Mesendoderm (in vitro differentiated cells): ENCODE data around the gene AKAP13.

ENCODE experiments used
- DNase-seq: peaks from one replicate; pipeline ENCODE4 v3.0.0; 2013
- H2AK5ac ChIP-seq: 2 replicates; pipeline ENCODE4 v1.6.1; 2013; ENCODE audit warnings: low read length, inconsistent platforms
- H2BK120ac ChIP-seq: 2 replicates; pipeline ENCODE4 v1.6.1; 2013; ENCODE audit warnings: low read depth, mild to moderate bottlenecking, low read length, moderate library complexity, mixed read lengths
- H2BK15ac ChIP-seq: replicated peaks from 2 replicates; pipeline ENCODE4 v1.6.1; 2013; ENCODE audit warnings: low read depth, mild to moderate bottlenecking, moderate library complexity
- H2BK5ac ChIP-seq: 2 replicates; pipeline ENCODE4 v1.6.1; 2013; ENCODE audit warnings: low read length, inconsistent platforms
- H3K18ac ChIP-seq: 2 replicates; pipeline ENCODE4 v1.6.1; 2013; ENCODE audit warnings: mild to moderate bottlenecking, low read length, mixed read lengths
- H3K23ac ChIP-seq: one replicate; pipeline ENCODE4 v1.6.1; 2013; ENCODE audit warnings: low read length
- H3K27ac ChIP-seq: 2 replicates; pipeline ENCODE4 v1.5.1; 2013; ENCODE audit warnings: low read depth, mild to moderate bottlenecking, inconsistent platforms, low read length, moderate library complexity
- H3K27me3 ChIP-seq: 2 replicates; pipeline ENCODE4 v1.6.1; 2013; ENCODE audit warnings: low read length, control low read depth, mild to moderate bottlenecking, inconsistent platforms; ENCODE audit not compliant: insufficient read depth, poor library complexity
- H3K36me3 ChIP-seq: 2 replicates; pipeline ENCODE4 v1.6.1; 2013; ENCODE audit warnings: low read length, inconsistent platforms; ENCODE audit not compliant: control insufficient read depth, insufficient read depth
- H3K4ac ChIP-seq: one replicate; pipeline ENCODE4 v1.6.1; 2013; ENCODE audit warnings: low read depth, mild to moderate bottlenecking, low read length, moderate library complexity
- H3K4me1 ChIP-seq: 2 replicates; pipeline ENCODE4 v1.6.1; 2013; ENCODE audit warnings: low read depth, low read length, inconsistent platforms; ENCODE audit not compliant: control insufficient read depth
- H3K4me2 ChIP-seq: 2 replicates; pipeline ENCODE4 v1.6.1; 2013; ENCODE audit warnings: low read length
- H3K4me3 ChIP-seq: 2 replicates; pipeline ENCODE4 v1.5.1; 2013; ENCODE audit warnings: mild to moderate bottlenecking, low read length
- H3K56ac ChIP-seq: one replicate; pipeline ENCODE4 v1.6.1; 2013; ENCODE audit warnings: low read length
- H3K79me1 ChIP-seq: 2 replicates; pipeline ENCODE4 v1.6.1; 2013; ENCODE audit warnings: low read length, inconsistent platforms
- H3K79me2 ChIP-seq: 2 replicates; pipeline ENCODE4 v1.6.1; 2013; ENCODE audit warnings: mild to moderate bottlenecking, low read length; ENCODE audit not compliant: control insufficient read depth, insufficient read depth
- H3K9ac ChIP-seq: 2 replicates; pipeline ENCODE4 v1.6.1; 2013; ENCODE audit warnings: low read length, inconsistent platforms
- H4K5ac ChIP-seq: one replicate; pipeline ENCODE4 v1.6.1; 2013; ENCODE audit warnings: low read length
- H4K8ac ChIP-seq: one replicate; pipeline ENCODE4 v1.6.1; 2013; ENCODE audit warnings: low read depth, mild to moderate bottlenecking, control low read depth, low read length, moderate library complexity
- WGBS: extraction: QIAGEN DNeasy Blood & Tissue Kit; methylation state at CpG from one replicate; pipeline ENCODE4 v1.1.7; 2013; ENCODE audit warnings: low lambda C conversion rate, missing lambda C conversion rate; ENCODE audit not compliant: insufficient coverage; ENCODE audit errors: extremely low coverage; 5-methylcytosine and 5-hydroxymethylcytosine counted together

Gene AKAP13

DNA sequence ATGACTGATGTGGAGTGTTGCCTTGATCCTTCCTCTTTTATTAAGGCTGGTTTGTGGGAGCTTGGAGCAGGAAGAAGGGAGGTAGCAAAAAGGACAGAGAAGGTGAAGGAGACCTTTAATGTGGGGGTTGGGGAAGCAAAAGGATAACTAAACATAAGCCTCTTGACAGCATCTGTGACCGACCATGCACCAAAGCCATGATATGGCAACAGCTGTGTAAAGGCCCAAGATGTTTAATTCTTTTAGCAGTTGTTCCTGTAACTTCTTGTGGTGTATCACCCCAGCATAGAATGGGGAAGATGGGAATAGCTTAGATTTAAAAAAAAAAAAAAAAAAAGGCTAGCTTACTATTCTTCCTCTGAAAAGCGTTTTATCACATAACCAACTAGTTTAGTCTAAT is 219.6 kb downstream of the AKAP13 start:
- no peak overlapping the region for H3K9ac ChIP-seq
- no peak overlapping the region for H3K4me2 ChIP-seq
- H2BK120ac ChIP-seq, result no peak overlapping the region
- H2BK5ac ChIP-seq, result no peak overlapping the region
- no CpG with 5 or more reads among the region's 2 CpGs for WGBS
- no peak overlapping the region for H4K5ac ChIP-seq
- DNase-seq, result no peak
- no peak overlapping the region for H2BK15ac ChIP-seq
- H3K79me2 ChIP-seq, result peaks cover 2% of the 10 kb centered on the region
- H4K8ac ChIP-seq, result no peak overlapping the region
- peaks cover 2% of the 10 kb centered on the region for H3K36me3 ChIP-seq
- H3K79me1 ChIP-seq, result peaks cover 7% of the 10 kb centered on the region
- H3K4ac ChIP-seq, result no peak overlapping the region
- no peak overlapping the region for H2AK5ac ChIP-seq
- no peak overlapping the region for H3K18ac ChIP-seq
- no peak overlapping the region for H3K23ac ChIP-seq
- H3K27ac ChIP-seq, result no peak overlapping the region
- no peak overlapping the region for H3K56ac ChIP-seq
- no peaks in the 10 kb centered on the region for H3K4me1 ChIP-seq
- no peaks in the 10 kb centered on the region for H3K27me3 ChIP-seq
- H3K4me3 ChIP-seq, result no peak overlapping the region

DNA sequence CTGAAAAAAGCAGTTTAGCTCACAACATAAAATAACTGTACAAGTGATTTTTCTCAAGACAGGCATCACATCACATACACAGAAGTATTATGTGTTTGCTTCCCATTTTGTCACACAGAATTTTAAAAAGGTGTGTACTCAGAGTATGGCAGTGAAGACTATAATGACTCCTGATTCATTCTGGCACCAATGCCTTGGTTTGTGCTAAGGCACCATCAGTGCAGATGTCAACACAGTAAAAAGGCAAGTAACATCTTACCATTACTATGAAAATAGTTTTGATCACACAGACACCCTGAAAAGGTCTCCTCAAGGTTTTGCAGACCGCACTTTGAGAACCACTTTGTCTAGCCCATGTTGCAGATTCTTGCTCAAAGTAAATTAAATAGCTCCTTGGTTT is 222.8 kb downstream of the AKAP13 start:
- Histone ChIP-seq H4K8ac (no peak overlapping the region), H3K4me3 (no peak overlapping the region), H3K4me1 (no peaks in the 10 kb centered on the region), H2BK15ac (no peak overlapping the region), H3K4me2 (no peak overlapping the region), H2BK120ac (no peak overlapping the region), H3K79me1 (peaks cover 7% of the 10 kb centered on the region), H3K18ac (no peak overlapping the region), H3K27me3 (no peaks in the 10 kb centered on the region), H3K4ac (no peak overlapping the region), H3K27ac (no peak overlapping the region), H2AK5ac (no peak overlapping the region), H4K5ac (no peak overlapping the region), H3K9ac (no peak overlapping the region), H2BK5ac (no peak overlapping the region), H3K56ac (no peak overlapping the region), H3K36me3 (peaks cover 2% of the 10 kb centered on the region), H3K79me2 (peaks cover 2% of the 10 kb centered on the region), H3K23ac (no peak overlapping the region)
- no CpG with 5 or more reads among the region's 1 CpG for WGBS
- DNase-seq, result no peak

DNA sequence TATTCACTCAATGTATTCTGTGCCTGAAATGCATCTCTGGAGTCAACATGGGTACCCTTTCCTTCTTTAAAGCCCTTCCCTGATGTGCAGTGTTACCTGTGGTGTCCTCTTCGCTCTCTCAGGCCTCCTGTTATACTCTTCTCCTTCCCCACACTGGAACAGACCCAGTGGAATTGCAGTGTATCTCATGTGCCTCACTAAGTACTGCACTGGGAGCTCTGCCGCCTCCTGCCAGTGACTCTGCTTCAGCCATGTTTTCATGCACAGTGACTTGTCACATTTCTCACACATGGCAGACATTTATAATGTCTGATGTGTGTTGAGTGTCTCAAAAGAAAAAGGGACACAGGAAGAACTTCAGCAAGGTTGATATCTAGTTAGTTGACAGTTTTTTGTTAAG is 223.3 kb downstream of the AKAP13 start:
- H3K18ac ChIP-seq, result no peak overlapping the region
- no peaks in the 10 kb centered on the region for H3K4me1 ChIP-seq
- H3K23ac ChIP-seq, result no peak overlapping the region
- H3K4me3 ChIP-seq, result no peak overlapping the region
- no peak overlapping the region for H4K5ac ChIP-seq
- H3K27me3 ChIP-seq, result no peaks in the 10 kb centered on the region
- peaks cover 8% of the 10 kb centered on the region for H3K79me1 ChIP-seq
- H2BK15ac ChIP-seq, result no peak overlapping the region
- H3K79me2 ChIP-seq, result peaks cover 2% of the 10 kb centered on the region
- no peak overlapping the region for H2BK5ac ChIP-seq
- H3K9ac ChIP-seq, result no peak overlapping the region
- no peak overlapping the region for H2BK120ac ChIP-seq
- no peak overlapping the region for H3K27ac ChIP-seq
- H2AK5ac ChIP-seq, result no peak overlapping the region
- no peak overlapping the region for H4K8ac ChIP-seq
- H3K4me2 ChIP-seq, result no peak overlapping the region
- H3K4ac ChIP-seq, result no peak overlapping the region
- no peak for DNase-seq
- H3K56ac ChIP-seq, result no peak overlapping the region
- WGBS, result no CpG with 5 or more reads among the region's 2 CpGs
- peaks cover 2% of the 10 kb centered on the region for H3K36me3 ChIP-seq

DNA sequence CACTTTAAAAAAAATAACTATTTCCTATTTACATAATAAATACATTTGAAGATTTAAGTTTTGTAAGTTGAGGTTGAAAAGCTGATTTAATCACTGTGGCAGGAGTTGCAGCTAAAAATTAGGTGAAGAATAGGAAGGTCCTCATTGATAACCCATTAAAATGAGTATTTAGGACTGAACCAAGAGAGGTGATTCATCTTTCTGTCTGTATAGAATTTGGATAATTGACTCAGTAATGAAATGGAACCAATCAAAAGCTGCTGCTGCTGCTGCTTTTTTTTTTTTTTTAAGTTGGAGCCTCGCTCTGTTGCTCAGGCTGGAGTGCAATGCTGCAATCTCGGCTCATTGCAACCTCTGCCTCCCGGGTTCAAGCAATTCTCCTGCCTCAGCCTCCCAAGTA is 223.8 kb downstream of the AKAP13 start:
- H2AK5ac ChIP-seq, result no peak overlapping the region
- DNase-seq, result no peak
- peaks cover 2% of the 10 kb centered on the region for H3K36me3 ChIP-seq
- H4K5ac ChIP-seq, result no peak overlapping the region
- no peak overlapping the region for H3K4me3 ChIP-seq
- no peak overlapping the region for H3K18ac ChIP-seq
- peaks cover 2% of the 10 kb centered on the region for H3K79me2 ChIP-seq
- no peak overlapping the region for H2BK5ac ChIP-seq
- H3K4ac ChIP-seq, result no peak overlapping the region
- no peak overlapping the region for H2BK120ac ChIP-seq
- H3K23ac ChIP-seq, result no peak overlapping the region
- no peak overlapping the region for H4K8ac ChIP-seq
- H3K4me2 ChIP-seq, result no peak overlapping the region
- no peaks in the 10 kb centered on the region for H3K4me1 ChIP-seq
- H3K27ac ChIP-seq, result no peak overlapping the region
- peaks cover 4% of the 10 kb centered on the region for H3K79me1 ChIP-seq
- H3K56ac ChIP-seq, result no peak overlapping the region
- H3K9ac ChIP-seq, result no peak overlapping the region
- no CpG with 5 or more reads among the region's 3 CpGs for WGBS
- no peak overlapping the region for H2BK15ac ChIP-seq
- no peaks in the 10 kb centered on the region for H3K27me3 ChIP-seq

DNA sequence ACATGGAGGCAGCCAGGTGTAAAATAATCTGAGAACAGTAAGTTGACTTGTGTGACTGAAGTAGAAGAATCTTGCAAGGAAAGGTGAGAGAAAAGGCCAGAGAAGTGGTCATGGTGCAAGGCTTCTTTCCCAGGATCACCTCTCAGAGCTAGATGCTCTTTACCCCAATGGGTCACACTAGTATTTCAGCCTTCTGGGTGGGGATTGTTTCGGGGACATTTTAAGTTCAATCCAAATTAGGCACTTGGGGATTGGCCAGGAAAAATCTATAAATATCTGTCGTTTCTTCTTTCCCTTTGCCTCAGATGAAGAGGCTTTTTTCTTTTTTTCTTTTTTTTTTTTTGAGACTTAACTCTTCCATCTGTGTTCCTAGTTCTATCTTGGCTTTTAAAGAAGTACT is 226.3 kb downstream of the AKAP13 start:
- no CpG with 5 or more reads among the region's 2 CpGs for WGBS

DNA sequence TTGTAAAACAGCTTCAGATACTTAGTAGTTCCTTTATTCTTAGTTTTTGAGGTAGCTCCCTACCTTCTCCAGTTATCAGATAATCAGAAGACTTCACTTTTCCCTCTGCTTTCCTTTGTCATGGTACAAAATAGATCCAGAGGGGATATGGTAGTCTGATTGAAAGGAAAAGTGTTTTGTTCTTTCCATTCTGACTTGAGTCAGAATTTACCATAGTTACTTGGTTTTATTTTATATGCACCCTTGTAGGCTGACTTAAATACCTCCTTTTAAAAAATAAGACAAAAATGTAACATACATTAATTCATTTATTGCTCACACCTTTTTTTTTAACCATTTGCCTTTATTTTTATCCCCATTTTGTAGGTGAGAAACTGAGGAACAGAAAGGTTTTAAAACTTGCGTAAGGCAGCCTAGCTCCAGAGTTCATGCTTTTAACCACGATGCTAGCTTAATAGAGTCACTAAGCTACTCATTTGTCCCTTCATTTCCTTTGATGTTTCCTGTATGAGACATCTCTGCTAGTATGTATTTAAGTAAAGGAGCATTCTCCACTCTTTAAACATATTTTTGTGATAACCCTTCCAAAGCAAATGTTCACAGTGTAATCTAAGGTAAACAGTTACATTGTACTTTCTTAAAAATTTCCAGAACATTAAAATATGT is 226.9 kb downstream of the AKAP13 start:
- Histone ChIP-seq H3K56ac (no peak overlapping the region), H3K27me3 (no peaks in the 10 kb centered on the region), H3K4ac (no peak overlapping the region), H4K5ac (no peak overlapping the region), H3K9ac (no peak overlapping the region), H3K4me1 (no peaks in the 10 kb centered on the region), H2BK120ac (no peak overlapping the region), H3K27ac (no peak overlapping the region), H4K8ac (no peak overlapping the region), H3K23ac (no peak overlapping the region), H3K79me1 (peaks cover 4% of the 10 kb centered on the region), H2BK15ac (no peak overlapping the region), H3K4me3 (no peak overlapping the region), H3K4me2 (no peak overlapping the region), H3K79me2 (no peaks in the 10 kb centered on the region), H2AK5ac (no peak overlapping the region), H2BK5ac (no peak overlapping the region), H3K36me3 (peaks cover 2% of the 10 kb centered on the region), H3K18ac (no peak overlapping the region)
- WGBS, result no CpG with 5 or more reads among the region's 2 CpGs
- no peak for DNase-seq

More for the DNA sequence above, 226.3 kb downstream of the AKAP13 start:
- Histone ChIP-seq H4K8ac (no peak overlapping the region), H3K4me1 (no peaks in the 10 kb centered on the region), H3K4me3 (no peak overlapping the region), H3K79me1 (peaks cover 4% of the 10 kb centered on the region), H3K27me3 (no peaks in the 10 kb centered on the region), H3K27ac (no peak overlapping the region), H2BK120ac (no peak overlapping the region), H3K4me2 (no peak overlapping the region), H3K36me3 (peaks cover 2% of the 10 kb centered on the region), H3K23ac (peak overlapping the region; percentile 30), H4K5ac (no peak overlapping the region), H2BK15ac (no peak overlapping the region), H3K18ac (no peak overlapping the region), H3K56ac (no peak overlapping the region), H2BK5ac (no peak overlapping the region), H2AK5ac (no peak overlapping the region), H3K79me2 (no peaks in the 10 kb centered on the region), H3K9ac (no peak overlapping the region), H3K4ac (no peak overlapping the region)
- DNase-seq, result no peak
